ENCODE measurements around the gene LRMDA.
"Not testable (repeated sequence)": the region's sequence is repeated elsewhere in the genome, so short reads cannot be mapped to it uniquely, and the experiment has no call there.

The LRMDA gene

GRCh38 chr10:75723319-75723980 lies 292.0 kb downstream of the LRMDA start:
- DNase-seq = no peak

DNA sequence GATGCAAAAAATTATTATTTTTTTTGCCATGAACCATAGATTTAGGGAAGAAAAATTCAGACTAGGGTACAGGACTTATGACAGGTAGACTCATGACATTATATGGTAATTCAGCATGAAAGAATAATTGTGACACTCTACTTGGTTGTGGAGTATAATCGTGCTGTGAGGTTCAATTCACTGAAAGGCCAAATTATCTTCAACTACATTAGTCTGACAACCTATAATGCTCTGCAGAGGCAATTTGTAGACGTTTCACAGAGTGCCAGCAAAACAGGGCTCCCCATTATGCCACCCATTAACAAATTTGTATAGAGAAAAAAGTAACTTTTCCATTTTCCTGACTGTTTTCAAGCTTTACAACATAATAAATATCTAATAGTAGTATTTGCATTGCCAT lies 292.6 kb downstream of the LRMDA start:
- no peak for DNase-seq

DNA sequence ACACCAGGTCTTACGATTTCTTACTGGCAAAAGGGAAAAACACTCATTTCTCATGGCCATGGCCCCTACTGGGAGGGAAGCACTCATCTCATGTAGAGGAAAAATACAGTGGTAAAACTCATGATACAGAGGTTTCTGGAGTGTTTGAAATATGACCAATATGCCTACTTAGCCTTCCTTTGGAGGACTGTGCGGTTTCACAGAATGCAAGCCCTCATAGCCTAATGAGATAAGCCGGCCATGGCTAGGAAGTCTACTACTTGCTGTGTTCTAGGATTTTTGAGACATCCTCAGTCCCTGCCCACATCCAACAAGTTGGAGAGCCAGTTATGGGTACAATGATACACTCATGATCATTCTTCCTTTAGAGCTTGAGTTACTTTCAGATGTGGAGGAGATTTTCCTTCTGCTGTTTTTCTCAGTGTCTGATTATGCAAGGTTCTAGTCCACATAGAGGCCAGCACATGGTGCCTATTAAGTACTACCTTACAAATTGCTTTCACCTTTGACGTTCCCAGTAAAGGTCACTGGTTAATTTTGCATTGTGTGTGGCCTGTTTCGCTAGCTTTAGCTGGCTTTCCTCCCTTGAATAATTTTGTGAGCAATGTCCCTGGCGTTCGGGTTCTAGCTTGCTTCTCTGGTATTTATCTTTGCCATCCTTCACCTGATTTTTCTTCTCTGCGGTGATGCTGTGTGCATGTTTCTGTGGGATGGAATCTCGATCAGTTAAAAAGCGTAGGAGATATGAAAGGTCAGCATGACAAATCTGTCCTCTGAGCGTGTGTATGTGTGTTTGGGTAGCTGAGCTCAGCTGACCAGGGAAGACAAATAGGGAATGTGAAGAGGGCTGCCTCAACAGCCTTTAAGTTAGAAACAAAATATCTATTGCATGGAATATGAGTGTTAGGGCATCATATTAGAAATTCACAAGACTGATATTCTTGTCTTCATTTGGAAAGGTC lies 295.4 kb downstream of the LRMDA start:
- no peak for DNase-seq

- no peak for DNase-seq
Observed at GRCh38 chr10:75730847-75731246, 299.4 kb downstream of the LRMDA start.

- no peak for DNase-seq
Observed at GRCh38 chr10:75733135-75733890, 301.9 kb downstream of the LRMDA start.

DNA sequence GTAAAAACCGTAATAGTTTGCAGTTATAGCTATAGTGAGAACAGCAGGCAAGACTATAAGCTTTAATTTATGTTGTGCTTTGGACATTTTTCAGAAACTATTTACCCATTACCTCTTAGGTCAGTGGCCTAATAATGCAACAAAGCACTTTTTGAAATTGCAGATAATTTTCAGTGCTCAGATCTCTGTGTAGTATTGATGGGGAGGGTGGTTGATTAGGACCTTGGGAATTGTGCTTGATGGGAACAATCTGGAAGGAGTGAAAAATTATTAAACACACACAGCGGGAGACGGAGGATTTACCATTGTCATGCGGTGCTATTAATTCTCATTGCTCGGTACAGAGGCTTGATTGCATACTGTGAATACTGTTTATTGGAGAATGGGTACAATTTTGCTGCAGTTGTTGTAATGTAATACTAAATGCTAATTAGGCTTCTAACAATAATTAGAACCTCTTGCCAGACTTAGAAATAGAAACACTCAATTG lies 304.8 kb downstream of the LRMDA start:
- no peak for DNase-seq

- DNase-seq = no peak
Observed at GRCh38 chr10:75736889-75737579, 305.6 kb downstream of the LRMDA start.

DNA sequence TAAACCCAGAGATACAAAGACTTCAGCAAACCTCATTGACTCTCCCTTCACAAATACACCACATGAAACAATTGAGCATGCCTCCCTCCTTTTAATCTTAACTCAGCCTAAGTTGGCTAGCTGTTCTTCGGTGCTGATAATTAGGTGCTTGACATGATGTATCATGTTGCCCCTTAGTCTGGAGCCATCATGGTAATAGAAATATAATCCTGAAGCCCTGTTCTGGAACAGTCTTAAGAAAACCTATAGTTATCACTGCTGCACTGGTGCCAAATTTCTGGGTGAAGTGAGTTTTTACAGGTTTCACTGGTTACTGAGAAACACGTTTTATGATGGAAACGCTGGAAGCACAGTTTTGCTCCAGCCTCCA lies 306.1 kb downstream of the LRMDA start:
- DNase-seq = no peak

GRCh38 chr10:75738924-75739323 lies 307.5 kb downstream of the LRMDA start:
- no peak for DNase-seq

GRCh38 chr10:75739414-75740143 lies 308.2 kb downstream of the LRMDA start:
- DNase-seq = no peak

DNA sequence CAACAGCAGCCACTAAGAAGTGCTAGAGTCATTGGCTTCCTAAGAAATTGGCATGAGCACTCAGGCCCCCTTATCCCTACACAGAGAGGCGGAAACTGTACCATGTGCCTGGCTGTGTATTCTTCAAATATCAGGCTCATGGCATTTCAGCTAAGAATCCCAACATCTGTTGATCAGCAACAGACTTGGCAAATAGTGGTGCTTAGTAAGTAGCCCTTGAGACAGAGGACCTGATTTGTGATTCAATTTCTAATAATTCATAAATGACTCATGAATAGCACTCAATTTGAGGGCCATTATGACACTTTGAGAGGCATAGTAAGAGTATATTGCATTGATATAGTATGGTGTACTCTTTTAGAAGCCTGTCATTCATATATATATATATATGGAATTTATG lies 309.1 kb downstream of the LRMDA start:
- DNase-seq = no peak

DNA sequence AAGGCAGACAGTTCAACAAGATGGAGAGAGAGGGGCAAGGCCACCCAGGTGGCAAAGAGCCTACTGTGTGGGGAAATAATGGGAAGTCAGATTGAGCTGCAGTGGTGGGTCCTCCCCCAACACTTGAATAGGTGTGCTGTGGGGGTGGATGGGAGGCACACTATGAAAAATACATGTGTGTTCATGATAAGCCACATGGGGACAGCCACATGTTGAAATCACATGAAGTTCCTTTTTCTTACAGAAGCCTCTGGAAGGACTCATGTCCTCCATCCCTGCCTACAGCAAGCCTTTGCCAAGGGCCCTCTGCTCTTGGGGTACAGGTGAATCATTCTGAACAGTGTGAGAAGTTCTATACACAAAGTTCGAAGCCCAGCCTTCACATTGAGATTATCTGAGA lies 310.9 kb downstream of the LRMDA start:
- DNase-seq = no peak

GRCh38 chr10:75743291-75743778 lies 311.9 kb downstream of the LRMDA start:
- DNase-seq = no peak

GRCh38 chr10:75744261-75744660 lies 312.8 kb downstream of the LRMDA start:
- DNase-seq = no peak

- no peak for DNase-seq
Observed at GRCh38 chr10:75746356-75746755, 314.9 kb downstream of the LRMDA start.

GRCh38 chr10:75750093-75750875 lies 318.9 kb downstream of the LRMDA start:
- DNase-seq = not testable (repeated sequence)

DNA sequence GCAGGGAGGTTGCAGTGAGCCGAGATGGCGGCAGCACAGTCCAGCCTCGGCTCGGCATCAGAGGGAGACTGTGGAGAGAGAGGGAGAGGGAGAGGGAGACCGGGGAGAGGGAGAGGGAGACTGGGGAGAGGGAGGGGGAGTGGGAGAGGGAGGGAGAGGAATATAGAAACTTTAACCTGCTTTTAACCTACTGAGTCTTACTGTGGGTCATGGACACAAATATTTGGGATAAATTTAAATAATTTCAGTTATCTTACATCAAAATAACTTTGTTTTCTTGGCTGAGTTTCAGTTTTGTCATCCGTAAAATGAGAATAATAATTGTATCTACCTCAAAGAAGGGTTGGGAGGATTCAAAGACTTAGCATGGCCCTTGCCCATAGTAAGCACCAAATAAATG lies 319.8 kb downstream of the LRMDA start:
- no peak for DNase-seq

- DNase-seq = no peak
Observed at GRCh38 chr10:75753621-75754020, 322.2 kb downstream of the LRMDA start.

GRCh38 chr10:75754096-75754831 lies 322.8 kb downstream of the LRMDA start:
- DNase-seq = no peak

DNA sequence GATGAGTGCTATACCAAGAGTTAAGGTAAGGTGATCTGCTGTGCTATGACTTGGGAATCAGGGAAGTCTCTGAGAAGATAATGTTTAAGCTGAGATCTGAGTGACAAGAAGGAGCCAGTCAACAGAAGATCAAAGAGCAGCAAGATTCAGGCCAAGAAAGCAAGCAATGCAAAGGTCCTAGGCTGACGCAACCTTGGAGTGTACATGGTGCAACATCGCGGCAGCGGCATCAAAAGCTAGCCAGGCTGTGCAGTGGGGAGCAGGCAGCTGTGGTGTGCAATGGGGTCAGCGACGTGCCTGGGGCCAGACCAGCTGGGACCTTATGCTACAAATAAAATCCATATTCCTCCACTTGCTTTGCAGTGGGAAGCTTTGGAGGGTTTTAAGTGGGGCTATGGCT lies 324.1 kb downstream of the LRMDA start:
- DNase-seq = no peak
